Measurements from ENCODE around the gene EPC2.

The EPC2 gene

GRCh38 chr2:148816176-148816575 is 171.6 kb downstream of the EPC2 start:
- Histone ChIP-seq H3K4me3 (ENCODE audit: low read depth in 1 of 2, low read length in 1 of 2) (no peak overlapping the region), H3K9me3 (no peaks in the 10 kb centered on the region)

GRCh38 chr2:148817210-148817708 is 172.7 kb downstream of the EPC2 start:
- no peak overlapping the region for H3K4me3 ChIP-seq (ENCODE audit: low read depth in 1 of 2, low read length in 1 of 2)
- H3K36me3 ChIP-seq, result no peaks in the 10 kb centered on the region
- no peak for TF ChIP-seq CTCF (IDR thresholded peaks at IDR 0.05)
- no peaks in the 10 kb centered on the region for H3K9me3 ChIP-seq
- H3K4me1 ChIP-seq (ENCODE audit: control insufficient read depth in 1 of 2, insufficient read depth in 1 of 2, low read depth in 1 of 2, low read length in 1 of 2), result no peaks in the 10 kb centered on the region
- no peak overlapping the region for H3K27ac ChIP-seq
- peaks cover 53% of the 10 kb centered on the region for H3K27me3 ChIP-seq

More at GRCh38 chr2:148816176-148816575, 171.6 kb downstream of the EPC2 start:
- Histone ChIP-seq H3K27ac (no peak overlapping the region), H3K4me1 (ENCODE audit: control insufficient read depth in 1 of 2, insufficient read depth in 1 of 2, low read depth in 1 of 2, low read length in 1 of 2) (no peaks in the 10 kb centered on the region), H3K27me3 (peaks cover 53% of the 10 kb centered on the region), H3K36me3 (no peaks in the 10 kb centered on the region)
- TF ChIP-seq CTCF (IDR thresholded peaks at IDR 0.05), result no peak

- Histone ChIP-seq H3K36me3 (no peaks in the 10 kb centered on the region), H3K27me3 (peaks cover 53% of the 10 kb centered on the region), H3K27ac (no peak overlapping the region), H3K4me3 (ENCODE audit: low read depth in 1 of 2, low read length in 1 of 2) (no peak overlapping the region), H3K4me1 (ENCODE audit: control insufficient read depth in 1 of 2, insufficient read depth in 1 of 2, low read depth in 1 of 2, low read length in 1 of 2) (no peaks in the 10 kb centered on the region), H3K9me3 (no peaks in the 10 kb centered on the region)
- TF ChIP-seq CTCF (IDR thresholded peaks at IDR 0.05), result no peak
These were observed 174.6 kb downstream of the EPC2 start for GRCh38 chr2:148819019-148819585.

GRCh38 chr2:148824190-148824589 is 179.6 kb downstream of the EPC2 start:
- Histone ChIP-seq H3K4me1 (ENCODE audit: control insufficient read depth in 1 of 2, insufficient read depth in 1 of 2, low read depth in 1 of 2, low read length in 1 of 2) (no peaks in the 10 kb centered on the region), H3K9me3 (no peaks in the 10 kb centered on the region), H3K27me3 (peaks cover 14% of the 10 kb centered on the region), H3K36me3 (no peaks in the 10 kb centered on the region), H3K4me3 (ENCODE audit: low read depth in 1 of 2, low read length in 1 of 2) (no peak overlapping the region), H3K27ac (no peak overlapping the region)
- TF ChIP-seq CTCF (IDR thresholded peaks at IDR 0.05), result no peak

GRCh38 chr2:148826791-148827190 is 182.2 kb downstream of the EPC2 start:
- TF ChIP-seq CTCF (IDR thresholded peaks at IDR 0.05), result no peak
- Histone ChIP-seq H3K36me3 (no peaks in the 10 kb centered on the region), H3K27me3 (no peaks in the 10 kb centered on the region), H3K4me1 (ENCODE audit: control insufficient read depth in 1 of 2, insufficient read depth in 1 of 2, low read depth in 1 of 2, low read length in 1 of 2) (no peaks in the 10 kb centered on the region), H3K4me3 (ENCODE audit: low read depth in 1 of 2, low read length in 1 of 2) (no peak overlapping the region), H3K27ac (no peak overlapping the region), H3K9me3 (no peaks in the 10 kb centered on the region)

Data from neutrophil (primary cell).